H9 (cell line): Measurements from ENCODE around the gene TADA3. TPM values are rescaled to one million over a fixed set of nuclear protein-coding genes. Genes with fewer than 3 reads are reported as not detected.

Source experiments
- DNase-seq: peaks from one replicate; pipeline ENCODE4 v3.0.0-alpha.2; 2017
- H2AFZ ChIP-seq: one replicate; pipeline ENCODE4 v1.6.1; 2013; ENCODE audit warnings: mild to moderate bottlenecking, low read length, control low read depth, moderate library complexity
- H2AK5ac ChIP-seq: 2 replicates; pipeline ENCODE4 v1.6.1; 2013; ENCODE audit warnings: low read length, control low read depth, mixed read lengths; ENCODE audit not compliant: insufficient read length
- H2BK120ac ChIP-seq: one replicate; pipeline ENCODE4 v1.6.1; 2013; ENCODE audit warnings: low read depth, mild to moderate bottlenecking, low read length, control low read depth, inconsistent platforms; ENCODE audit not compliant: poor library complexity, severe bottlenecking
- H2BK12ac ChIP-seq: 2 replicates; pipeline ENCODE4 v1.6.1; 2013; ENCODE audit warnings: low read length, control low read depth, mixed read lengths, low read depth; ENCODE audit not compliant: insufficient read length
- H2BK15ac ChIP-seq: 2 replicates; pipeline ENCODE4 v1.6.1; 2013; ENCODE audit warnings: low read depth, low read length, control low read depth
- H2BK20ac ChIP-seq: one replicate; pipeline ENCODE4 v1.6.1; 2013; ENCODE audit warnings: low read depth, mild to moderate bottlenecking, low read length, control low read depth, inconsistent platforms; ENCODE audit not compliant: poor library complexity, severe bottlenecking
- H2BK5ac ChIP-seq: 2 replicates; pipeline ENCODE4 v1.6.1; 2013; ENCODE audit warnings: low read length, control low read depth, mixed read lengths; ENCODE audit not compliant: insufficient read length
- H3K14ac ChIP-seq: 2 replicates; pipeline ENCODE4 v1.6.1; 2013; ENCODE audit warnings: low read length, control low read depth; ENCODE audit not compliant: insufficient read depth
- H3K18ac ChIP-seq: 2 replicates; pipeline ENCODE4 v1.6.1; 2013; ENCODE audit warnings: low read depth, mild to moderate bottlenecking, mixed read lengths, low read length, control low read depth; ENCODE audit not compliant: insufficient read length
- H3K23ac ChIP-seq: 2 replicates; pipeline ENCODE4 v1.6.1; 2013; ENCODE audit warnings: low read length, control low read depth, mixed read lengths, low read depth; ENCODE audit not compliant: insufficient read length
- H3K23me2 ChIP-seq: 2 replicates; pipeline ENCODE4 v1.6.1; 2013; ENCODE audit warnings: low read depth, mild to moderate bottlenecking, mixed read lengths, low read length, control low read depth; ENCODE audit not compliant: insufficient read length, poor library complexity, severe bottlenecking
- H3K27ac ChIP-seq: 2 replicates; pipeline ENCODE4 v1.5.1; 2013; ENCODE audit warnings: low read length, control low read depth, mixed read lengths, low read depth; ENCODE audit not compliant: insufficient read length
- H3K27me3 ChIP-seq: 2 replicates; pipeline ENCODE4 v1.6.1; 2013; ENCODE audit warnings: low read length, control low read depth, inconsistent platforms; ENCODE audit not compliant: insufficient read depth
- H3K4ac ChIP-seq: 2 replicates; pipeline ENCODE4 v1.6.1; 2013; ENCODE audit warnings: low read depth, mild to moderate bottlenecking, control low read depth, inconsistent platforms, low read length, moderate library complexity
- H3K4me1 ChIP-seq: 2 replicates; pipeline ENCODE4 v1.6.1; 2013; ENCODE audit warnings: low read length, control low read depth, inconsistent platforms; ENCODE audit not compliant: insufficient read depth
- H3K4me2 ChIP-seq: 2 replicates; pipeline ENCODE4 v1.6.1; 2013; ENCODE audit warnings: low read length, control low read depth, mixed read lengths; ENCODE audit not compliant: insufficient read length, insufficient read depth
- H3K56ac ChIP-seq: 2 replicates; pipeline ENCODE4 v1.6.1; 2013; ENCODE audit warnings: low read depth, mild to moderate bottlenecking, mixed read lengths, low read length, control low read depth; ENCODE audit not compliant: insufficient read length
- H3K79me1 ChIP-seq: 2 replicates; pipeline ENCODE4 v1.6.1; 2013; ENCODE audit warnings: low read depth, mild to moderate bottlenecking, moderate library complexity, low read length, control low read depth, inconsistent platforms; ENCODE audit not compliant: insufficient read depth, poor library complexity, severe bottlenecking
- H3K79me2 ChIP-seq: 2 replicates; pipeline ENCODE4 v1.6.1; 2013; ENCODE audit warnings: low read length, control low read depth, inconsistent platforms; ENCODE audit not compliant: insufficient read depth
- H3K9ac ChIP-seq: 2 replicates; pipeline ENCODE4 v1.6.1; 2013; ENCODE audit warnings: low read length, control low read depth, mixed read lengths; ENCODE audit not compliant: insufficient read length; ENCODE audit errors: extremely low read depth
- H3K9me3 ChIP-seq: one replicate; pipeline ENCODE4 v1.6.1; 2013; ENCODE audit warnings: low read depth, low read length, inconsistent platforms; ENCODE audit not compliant: control insufficient read depth
- H3T11ph ChIP-seq: one replicate; pipeline ENCODE4 v1.6.1; 2013; ENCODE audit warnings: mild to moderate bottlenecking, low read length, control low read depth, inconsistent platforms
- H4K20me1 ChIP-seq: one replicate; pipeline ENCODE4 v1.6.1; 2013; ENCODE audit not compliant: control insufficient read depth, insufficient read length, insufficient read depth
- H4K5ac ChIP-seq: 2 replicates; pipeline ENCODE4 v1.6.1; 2013; ENCODE audit warnings: low read depth, mild to moderate bottlenecking, mixed read lengths, low read length, control low read depth; ENCODE audit not compliant: insufficient read length
- H4K8ac ChIP-seq: replicated peaks from 2 replicates; pipeline ENCODE4 v1.6.1; 2013; ENCODE audit warnings: low read length, control low read depth, mixed read lengths, low read depth; ENCODE audit not compliant: insufficient read length
- H4K91ac ChIP-seq: 2 replicates; pipeline ENCODE4 v1.6.1; 2013; ENCODE audit warnings: low read depth, mild to moderate bottlenecking, moderate library complexity, mixed read lengths, low read length, control low read depth; ENCODE audit not compliant: insufficient read length
- H3K27ac Mint-ChIP-seq, 3 experiments: 2 replicates in 2 of 3; 3 replicates in 1 of 3; pipeline ENCODE4 v1.8.0; 2020 to 2021; ENCODE audit warnings: mixed read lengths in 3 of 3, mild to moderate bottlenecking in 1 of 3, moderate library complexity in 1 of 3
- H3K27me3 Mint-ChIP-seq: 2 replicates; pipeline ENCODE4 v1.8.0; 2021; ENCODE audit warnings: low read depth, mild to moderate bottlenecking, moderate library complexity, mixed read lengths
- H3K36me3 Mint-ChIP-seq, 3 experiments: 2 replicates in 2 of 3; 3 replicates in 1 of 3; pipeline ENCODE4 v1.8.0; 2020 to 2021; ENCODE audit warnings: low read depth in 3 of 3, mixed read lengths in 3 of 3; ENCODE audit not compliant: insufficient read depth in 1 of 3
- H3K4me1 Mint-ChIP-seq, 2 experiments: 2 replicates each; pipeline ENCODE4 v1.8.0; 2020; ENCODE audit warnings: mixed read lengths in 2 of 2
- H3K4me3 Mint-ChIP-seq, 2 experiments: 2 replicates in 1 of 2; 3 replicates in 1 of 2; pipeline ENCODE4 v1.8.0; 2020 to 2021; ENCODE audit warnings: mild to moderate bottlenecking in 2 of 2, mixed read lengths in 2 of 2, moderate library complexity in 1 of 2
- H3K9me3 Mint-ChIP-seq, 2 experiments: 2 replicates in 1 of 2; 3 replicates in 1 of 2; pipeline ENCODE4 v1.8.0; 2020; ENCODE audit warnings: mild to moderate bottlenecking in 2 of 2, mixed read lengths in 2 of 2, moderate library complexity in 1 of 2
- whole genome bisulfite sequencing: extraction: QIAGEN DNeasy Blood & Tissue Kit; methylation state at CpG from one replicate; pipeline ENCODE4 v1.1.7; 2013; ENCODE audit warnings: missing lambda C conversion rate, low lambda C conversion rate, mixed read lengths; ENCODE audit not compliant: insufficient read length; ENCODE audit errors: extremely low coverage; 5-methylcytosine and 5-hydroxymethylcytosine counted together
- total RNA-seq: library from RNA; stranded (reverse); gene quantifications from 2 replicates; pipeline ENCODE4 v1.2.1, GENCODE V29; 2021
- TF ChIP-seq, protein P1 (sequence below): fragments of 200-600 bp; sonication (generic); conservative IDR thresholded peaks from 3 replicates; pipeline ENCODE4 v1.8.0; 2021; ENCODE audit warnings: antibody characterized with exemption, mild to moderate bottlenecking

Gene TADA3
- total RNA-seq, 1 experiment from 2014 or later: 49.8 TPM

- no peaks in the 10 kb centered on the region for H4K20me1 ChIP-seq
- H3K27ac Mint-ChIP-seq: no peak overlapping the region
Measured at GRCh38 chr3:9768141-9768775, 24.0 kb downstream of the TADA3 start.

More at GRCh38 chr3:9768141-9768775, 24.0 kb downstream of the TADA3 start:
- H3K56ac ChIP-seq: no peak overlapping the region
- WGBS: no CpG with 5 or more reads among the region's 6 CpGs
- no peak overlapping the region for H2BK120ac ChIP-seq
- H3K23ac ChIP-seq: no peak overlapping the region
- H2BK5ac ChIP-seq: no peak overlapping the region
- no peak overlapping the region for H2AFZ ChIP-seq
- Mint-ChIP-seq H3K36me3 (peaks cover 0 to 16% (median 2%) of the 10 kb centered on the region in 3 experiments; a peak in 3 of 7 replicates), H3K4me3 (no peak overlapping the region), H3K4me1 (peaks cover 21 to 32% of the 10 kb centered on the region in 2 experiments), H3K27me3 (peaks cover 57% of the 10 kb centered on the region), H3K9me3 (no peaks in the 10 kb centered on the region)
- H3K9ac ChIP-seq: no peak overlapping the region
- H3K4me1 ChIP-seq: no peaks in the 10 kb centered on the region
- no peak overlapping the region for H2BK20ac ChIP-seq
- H3K27me3 ChIP-seq: no peaks in the 10 kb centered on the region; the same call in 1 of the 2 replicates
- H2BK15ac ChIP-seq: no peak overlapping the region
- H2BK12ac ChIP-seq: no peak overlapping the region
- no peaks in the 10 kb centered on the region for H3K9me3 ChIP-seq
- H3K14ac ChIP-seq: no peak overlapping the region
- no peak overlapping the region for H3T11ph ChIP-seq
- no peak overlapping the region for H4K5ac ChIP-seq
- H3K4me2 ChIP-seq: no peak overlapping the region
- no peak overlapping the region for H4K8ac ChIP-seq
- H3K18ac ChIP-seq: no peak overlapping the region
- no peak overlapping the region for H2AK5ac ChIP-seq
- TF ChIP-seq, protein P1, sequence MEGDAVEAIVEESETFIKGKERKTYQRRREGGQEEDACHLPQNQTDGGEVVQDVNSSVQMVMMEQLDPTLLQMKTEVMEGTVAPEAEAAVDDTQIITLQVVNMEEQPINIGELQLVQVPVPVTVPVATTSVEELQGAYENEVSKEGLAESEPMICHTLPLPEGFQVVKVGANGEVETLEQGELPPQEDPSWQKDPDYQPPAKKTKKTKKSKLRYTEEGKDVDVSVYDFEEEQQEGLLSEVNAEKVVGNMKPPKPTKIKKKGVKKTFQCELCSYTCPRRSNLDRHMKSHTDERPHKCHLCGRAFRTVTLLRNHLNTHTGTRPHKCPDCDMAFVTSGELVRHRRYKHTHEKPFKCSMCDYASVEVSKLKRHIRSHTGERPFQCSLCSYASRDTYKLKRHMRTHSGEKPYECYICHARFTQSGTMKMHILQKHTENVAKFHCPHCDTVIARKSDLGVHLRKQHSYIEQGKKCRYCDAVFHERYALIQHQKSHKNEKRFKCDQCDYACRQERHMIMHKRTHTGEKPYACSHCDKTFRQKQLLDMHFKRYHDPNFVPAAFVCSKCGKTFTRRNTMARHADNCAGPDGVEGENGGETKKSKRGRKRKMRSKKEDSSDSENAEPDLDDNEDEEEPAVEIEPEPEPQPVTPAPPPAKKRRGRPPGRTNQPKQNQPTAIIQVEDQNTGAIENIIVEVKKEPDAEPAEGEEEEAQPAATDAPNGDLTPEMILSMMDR: no peak
- no peaks in the 10 kb centered on the region for H3K79me2 ChIP-seq
- no peak overlapping the region for H4K91ac ChIP-seq
- DNase-seq: no peak
- no peak overlapping the region for H3K4ac ChIP-seq
- no peak overlapping the region for H3K27ac ChIP-seq
- H3K23me2 ChIP-seq: no peaks in the 10 kb centered on the region
- no peaks in the 10 kb centered on the region for H3K79me1 ChIP-seq
